BLaER1 treated with 17β-estradiol and CSF1 and Interleukin-3, amounts not matched to agents 10 nM and 100 nM (cell line): ENCODE measurements around the gene SCFD2.
"Not testable (repeated sequence)": the region's sequence is repeated elsewhere in the genome, so short reads cannot be mapped to it uniquely, and the experiment has no call there.

ENCODE experiments used
- H3K27ac ChIP-seq, 11 experiments: shearing (Covaris generic); formaldehyde crosslinking; 2 replicates each; pipeline ENCODE4 v1.8.1; 2022
- H3K27me3 ChIP-seq, 11 experiments: shearing (Covaris generic); formaldehyde crosslinking; 2 replicates each; pipeline ENCODE4 v1.8.1; 2022
- H3K36me3 ChIP-seq, 11 experiments: shearing (Covaris generic); formaldehyde crosslinking; 2 replicates each; pipeline ENCODE4 v1.8.1; 2022
- H3K4me1 ChIP-seq, 10 experiments: shearing (Covaris generic); formaldehyde crosslinking; 2 replicates each; pipeline ENCODE4 v1.8.1; 2022
- H3K4me2 ChIP-seq, 11 experiments: shearing (Covaris generic); formaldehyde crosslinking; 2 replicates each; pipeline ENCODE4 v1.8.1; 2022
- H3K4me3 ChIP-seq, 10 experiments: shearing (Covaris generic); formaldehyde crosslinking; 2 replicates each; pipeline ENCODE4 v1.8.1; 2022
- H3K9ac ChIP-seq, 11 experiments: shearing (Covaris generic); formaldehyde crosslinking; 2 replicates each; pipeline ENCODE4 v1.8.1; 2022
- H3K9me3 ChIP-seq, 11 experiments: shearing (Covaris generic); formaldehyde crosslinking; replicated peaks in 1 of 11; 2 replicates each; pipeline ENCODE4 v1.8.1; 2022
- H4K20me1 ChIP-seq, 11 experiments: shearing (Covaris generic); formaldehyde crosslinking; 2 replicates each; pipeline ENCODE4 v1.8.1; 2022
- Cebpa-rat ChIP-seq, 11 experiments: shearing (Covaris generic); IDR thresholded peaks; 2 replicates each; pipeline ENCODE4 v1.8.1; 2022

The SCFD2 gene

DNA sequence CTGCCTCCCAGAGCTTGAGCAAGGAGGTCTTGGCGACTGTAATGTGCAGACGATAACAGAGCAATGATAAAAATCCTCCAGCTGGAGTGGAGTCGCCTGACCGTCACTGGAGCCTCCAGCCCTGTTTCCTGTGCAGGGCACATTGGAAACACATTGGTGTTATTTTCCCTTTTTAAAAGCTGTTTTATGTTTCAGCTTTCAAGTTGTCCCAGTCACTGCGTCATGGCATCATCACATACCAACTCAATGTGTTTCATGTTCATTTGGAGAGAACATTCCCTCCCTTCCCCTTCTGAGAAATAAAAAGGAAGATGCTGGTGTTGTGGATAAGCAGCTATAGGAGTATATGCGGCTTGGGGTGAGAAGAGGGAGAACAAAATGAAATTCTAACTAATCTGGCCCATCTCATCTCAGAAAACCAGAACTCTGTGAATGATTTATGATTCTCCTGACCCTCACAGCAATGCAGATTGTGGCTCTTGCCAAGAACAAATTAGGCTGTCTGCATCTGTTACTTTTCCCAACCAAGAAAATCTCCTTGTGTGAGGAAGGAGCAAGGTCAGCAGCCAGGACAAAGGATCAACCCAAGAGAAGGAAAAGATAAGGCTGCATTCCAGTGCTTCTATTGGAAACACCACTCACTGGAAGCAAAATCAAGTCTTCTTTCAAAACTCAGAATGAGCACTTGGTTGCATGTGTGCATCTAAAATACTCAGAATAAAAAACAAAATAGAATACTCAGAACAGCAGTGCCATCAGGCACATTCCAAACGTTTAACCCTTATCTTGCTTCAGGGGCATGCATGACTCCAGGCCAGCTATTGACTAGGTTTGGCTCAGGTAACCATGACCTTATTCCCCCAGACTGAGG, 369.4 kb downstream of the SCFD2 start:
- Histone ChIP-seq H3K4me3 (no peak overlapping the region), H3K36me3 (peaks cover 0 to 16% (median 0%) of the 10 kb centered on the region in 11 experiments; a peak in 6 of 22 replicates), H3K4me1 (peaks cover 0 to 6% (median 0%) of the 10 kb centered on the region in 10 experiments; a peak in 1 of 20 replicates), H3K9ac (no peak overlapping the region), H4K20me1 (no peaks in the 10 kb centered on the region), H3K27me3 (no peaks in the 10 kb centered on the region), H3K27ac (no peak overlapping the region), H3K9me3 (peaks cover 8 to 32% (median 24%) of the 10 kb centered on the region in 11 experiments; a peak in 21 of 22 replicates), H3K4me2 (no peak overlapping the region)
- no peak for TF ChIP-seq Cebpa-rat (IDR thresholded peaks at IDR 0.05)

DNA sequence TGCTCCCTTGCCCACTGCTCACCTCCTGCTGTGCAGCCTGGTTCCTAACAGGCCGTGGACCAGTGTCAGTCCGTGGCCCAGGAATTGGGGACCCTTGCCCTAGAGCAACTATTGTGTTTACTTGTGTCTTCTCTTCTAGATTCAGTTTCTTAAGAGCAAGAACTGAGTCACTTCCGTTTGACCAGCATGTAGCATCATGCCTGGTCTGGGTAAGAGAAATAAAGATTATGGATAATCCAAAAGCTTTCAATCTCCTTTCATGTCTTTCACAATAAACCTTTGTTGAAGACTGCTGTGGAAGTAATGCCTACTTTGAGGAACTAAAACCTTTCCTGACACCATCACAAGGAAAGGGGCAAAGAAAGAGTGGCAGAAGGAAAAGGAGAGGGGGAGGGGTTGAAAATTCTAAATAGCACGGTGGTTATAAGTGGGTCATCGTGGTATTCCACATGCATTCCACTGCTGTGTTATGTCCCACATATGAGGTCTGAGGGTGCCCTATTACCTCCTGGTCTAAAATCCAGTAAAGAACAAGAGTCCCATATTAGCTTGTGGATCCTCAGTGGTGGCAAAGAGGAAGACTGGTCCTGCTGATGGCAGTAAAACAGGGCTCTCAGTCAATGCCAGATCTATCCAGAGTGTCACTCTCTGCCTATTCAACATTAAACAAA, 370.4 kb downstream of the SCFD2 start:
- Histone ChIP-seq H3K36me3 (peaks cover 0 to 16% (median 0%) of the 10 kb centered on the region in 11 experiments; a peak in 6 of 22 replicates), H3K4me1 (peaks cover 0 to 6% (median 0%) of the 10 kb centered on the region in 10 experiments; a peak in 1 of 20 replicates), H3K27me3 (no peaks in the 10 kb centered on the region), H4K20me1 (no peaks in the 10 kb centered on the region), H3K4me3 (no peak overlapping the region), H3K9ac (no peak overlapping the region), H3K27ac (no peak overlapping the region), H3K4me2 (no peak overlapping the region), H3K9me3 (peaks cover 8 to 36% (median 27%) of the 10 kb centered on the region in 11 experiments; a peak in 21 of 22 replicates)
- TF ChIP-seq Cebpa-rat (IDR thresholded peaks at IDR 0.05) = no peak

DNA sequence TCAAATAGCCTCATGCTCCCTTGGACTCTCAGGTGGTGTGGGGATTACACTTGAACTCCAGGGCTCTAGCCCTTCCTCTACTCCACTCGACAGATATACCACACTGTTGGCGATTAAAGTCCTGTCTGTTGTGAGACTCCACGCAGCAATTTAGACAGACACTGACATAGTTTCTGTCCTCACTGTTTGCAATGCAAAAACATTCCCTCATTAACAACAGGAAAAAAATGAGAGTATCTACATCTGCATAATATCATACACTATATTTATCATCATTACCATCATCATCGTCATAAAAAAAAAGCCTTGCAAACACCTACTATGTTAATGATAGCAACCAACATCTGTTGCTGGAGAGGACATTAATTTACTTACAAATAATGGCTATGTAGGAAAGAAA, 371.3 kb downstream of the SCFD2 start:
- TF ChIP-seq Cebpa-rat (IDR thresholded peaks at IDR 0.05) = no peak

DNA sequence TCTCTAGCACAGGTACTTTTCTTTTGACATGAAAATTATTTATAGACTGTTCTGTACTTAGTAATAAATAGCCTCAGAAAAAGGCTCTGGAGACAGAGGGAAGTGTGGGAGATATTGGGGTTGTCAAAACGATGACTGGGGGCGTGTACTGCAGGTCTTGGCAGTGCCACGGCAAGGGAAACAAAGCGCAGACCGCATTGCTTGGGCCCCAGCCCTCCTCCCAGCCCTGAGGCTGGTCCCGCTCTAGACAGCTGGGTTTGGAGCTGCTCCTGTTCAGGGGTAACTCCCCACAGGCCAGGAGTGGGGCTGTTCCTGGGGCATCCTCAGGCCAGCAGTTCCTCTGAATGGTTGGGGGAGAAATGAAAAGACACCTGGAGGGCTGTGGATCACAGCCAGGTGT, 372.1 kb downstream of the SCFD2 start:
- no peaks in the 10 kb centered on the region for H4K20me1 ChIP-seq
- H3K9ac ChIP-seq = no peak overlapping the region
- no peak overlapping the region for H3K27ac ChIP-seq
- H3K27me3 ChIP-seq = no peaks in the 10 kb centered on the region
- H3K4me2 ChIP-seq = no peak overlapping the region
- H3K4me3 ChIP-seq = no peak overlapping the region
- H3K36me3 ChIP-seq = peaks cover 0 to 11% (median 0%) of the 10 kb centered on the region in 11 experiments; a peak in 6 of 22 replicates
- TF ChIP-seq Cebpa-rat (IDR thresholded peaks at IDR 0.05) = no peak
- peaks cover 0 to 6% (median 0%) of the 10 kb centered on the region in 10 experiments; a peak in 1 of 20 replicates for H3K4me1 ChIP-seq
- H3K9me3 ChIP-seq = peaks cover 8 to 36% (median 27%) of the 10 kb centered on the region in 11 experiments; a peak in 21 of 22 replicates

More for the DNA sequence above, 371.3 kb downstream of the SCFD2 start:
- H3K4me1 ChIP-seq = peaks cover 0 to 6% (median 0%) of the 10 kb centered on the region in 10 experiments; a peak in 1 of 20 replicates
- H3K27me3 ChIP-seq = no peaks in the 10 kb centered on the region
- no peaks in the 10 kb centered on the region for H4K20me1 ChIP-seq
- H3K36me3 ChIP-seq = peaks cover 0 to 11% (median 0%) of the 10 kb centered on the region in 11 experiments; a peak in 6 of 22 replicates
- H3K27ac ChIP-seq = no peak overlapping the region
- no peak overlapping the region for H3K4me2 ChIP-seq
- no peak overlapping the region for H3K9ac ChIP-seq
- H3K4me3 ChIP-seq = no peak overlapping the region
- H3K9me3 ChIP-seq = peaks cover 8 to 36% (median 27%) of the 10 kb centered on the region in 11 experiments; a peak in 21 of 22 replicates

DNA sequence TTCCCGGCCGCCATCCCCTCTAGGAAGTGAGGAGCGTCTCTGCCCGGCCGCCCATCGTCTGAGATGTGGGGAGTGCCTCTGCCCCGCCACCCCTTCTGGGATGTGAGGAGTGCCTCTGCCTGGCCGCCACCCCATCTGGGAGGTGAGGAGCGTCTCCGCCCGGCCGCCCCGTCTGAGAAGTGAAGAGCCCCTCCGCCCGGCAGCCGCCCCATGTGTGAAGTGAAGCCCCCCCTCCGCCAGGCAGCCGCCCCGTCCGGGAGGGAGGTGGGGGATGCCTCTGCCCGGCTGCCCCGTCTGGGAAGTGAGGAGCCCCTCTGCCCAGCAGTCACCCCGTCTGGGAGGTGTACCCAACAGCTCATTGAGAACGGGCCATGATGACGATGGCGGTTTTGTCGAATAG, 373.3 kb downstream of the SCFD2 start:
- H3K4me3 ChIP-seq, H3K36me3 ChIP-seq, H4K20me1 ChIP-seq, H3K4me2 ChIP-seq, H3K27ac ChIP-seq, H3K4me1 ChIP-seq, H3K9ac ChIP-seq, H3K27me3 ChIP-seq: not testable (repeated sequence)
- H3K9me3 ChIP-seq = peaks cover 8 to 36% (median 27%) of the 10 kb centered on the region in 11 experiments; a peak in 21 of 22 replicates

DNA sequence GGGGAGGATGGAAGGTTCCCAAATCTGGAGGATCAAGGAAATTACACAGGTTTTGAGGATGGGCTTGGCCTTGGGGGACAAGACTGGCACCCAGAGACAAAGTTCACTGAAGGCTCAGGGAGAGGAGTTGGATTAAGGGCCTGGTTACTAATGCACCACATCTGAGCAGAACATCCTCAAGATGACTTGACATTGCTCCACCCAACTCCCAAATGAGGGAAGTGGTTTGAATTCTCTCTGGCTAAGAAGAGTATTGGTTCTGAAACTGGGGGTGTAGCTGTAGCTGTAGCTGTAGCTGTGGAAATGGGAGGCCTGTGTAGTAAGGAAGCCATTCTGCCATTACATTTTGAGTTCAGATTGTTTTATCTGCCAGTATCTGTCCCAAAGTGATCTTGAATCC, 374.4 kb downstream of the SCFD2 start:
- H3K27ac ChIP-seq = no peak overlapping the region
- no peaks in the 10 kb centered on the region for H4K20me1 ChIP-seq
- H3K4me3 ChIP-seq = no peak overlapping the region
- H3K4me2 ChIP-seq = no peak overlapping the region
- peaks cover 0 to 6% (median 0%) of the 10 kb centered on the region in 10 experiments; a peak in 1 of 20 replicates for H3K4me1 ChIP-seq
- H3K36me3 ChIP-seq = peaks cover 0 to 8% (median 0%) of the 10 kb centered on the region in 11 experiments; a peak in 5 of 22 replicates
- no peaks in the 10 kb centered on the region for H3K27me3 ChIP-seq
- no peak overlapping the region for H3K9ac ChIP-seq
- H3K9me3 ChIP-seq = peaks cover 8 to 36% (median 27%) of the 10 kb centered on the region in 11 experiments; a peak in 21 of 22 replicates
- TF ChIP-seq Cebpa-rat (IDR thresholded peaks at IDR 0.05) = no peak

DNA sequence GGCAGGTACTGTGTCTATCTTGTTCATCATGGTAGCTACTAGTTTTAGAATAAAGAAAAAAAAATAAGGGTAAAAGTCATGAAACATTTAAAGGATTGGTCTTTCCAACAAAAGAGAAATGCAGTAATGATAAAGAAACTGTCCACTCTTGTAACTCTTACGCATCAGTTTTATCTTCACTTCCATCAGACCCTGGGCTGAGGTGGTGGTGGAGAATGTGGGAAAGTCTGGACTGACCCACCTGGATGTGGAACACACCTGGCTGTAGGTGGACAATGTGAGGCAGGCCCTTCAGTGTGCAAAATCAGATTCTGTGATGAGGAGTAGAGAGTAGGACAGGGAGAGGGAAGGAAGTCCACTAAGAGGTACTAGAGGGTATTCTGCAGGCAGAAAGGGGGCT, 375.2 kb downstream of the SCFD2 start:
- no peak for TF ChIP-seq Cebpa-rat (IDR thresholded peaks at IDR 0.05)
- H3K9me3 ChIP-seq = peaks cover 8 to 35% (median 27%) of the 10 kb centered on the region in 11 experiments; a peak in 21 of 22 replicates
- H3K27ac ChIP-seq = no peak overlapping the region
- no peak overlapping the region for H3K4me3 ChIP-seq
- peaks cover 0 to 3% (median 0%) of the 10 kb centered on the region in 10 experiments; a peak in 1 of 20 replicates for H3K4me1 ChIP-seq
- H3K36me3 ChIP-seq = peaks cover 0 to 8% (median 0%) of the 10 kb centered on the region in 11 experiments; a peak in 5 of 22 replicates
- H3K9ac ChIP-seq = no peak overlapping the region
- no peaks in the 10 kb centered on the region for H3K27me3 ChIP-seq
- no peak overlapping the region for H3K4me2 ChIP-seq
- no peaks in the 10 kb centered on the region for H4K20me1 ChIP-seq

DNA sequence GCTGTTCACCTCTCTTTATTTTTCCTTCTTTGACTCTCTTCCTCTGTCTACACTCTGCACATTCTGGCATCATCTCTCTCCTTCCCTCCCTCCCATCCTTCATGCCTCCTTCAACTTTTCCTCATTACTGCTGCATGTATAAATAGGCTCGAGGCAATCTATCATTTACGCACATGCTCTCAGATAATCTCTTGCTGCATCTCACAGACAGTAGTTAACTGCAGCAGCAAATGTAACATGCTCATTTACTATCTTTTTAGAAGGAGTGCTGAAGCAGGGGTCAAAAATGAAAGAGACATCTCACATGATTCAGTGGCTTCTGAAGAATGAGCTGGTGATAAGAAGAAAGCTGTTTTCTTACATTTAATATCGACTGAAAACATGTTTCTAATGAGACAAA, 376.0 kb downstream of the SCFD2 start:
- H4K20me1 ChIP-seq = no peaks in the 10 kb centered on the region

More for the DNA sequence above, 376.0 kb downstream of the SCFD2 start:
- peaks cover 8 to 30% (median 27%) of the 10 kb centered on the region in 11 experiments; a peak in 21 of 22 replicates for H3K9me3 ChIP-seq
- no peak overlapping the region for H3K27ac ChIP-seq
- no peak overlapping the region for H3K9ac ChIP-seq
- H3K36me3 ChIP-seq = peaks cover 0 to 8% (median 0%) of the 10 kb centered on the region in 11 experiments; a peak in 2 of 22 replicates
- H3K27me3 ChIP-seq = no peaks in the 10 kb centered on the region
- no peak for TF ChIP-seq Cebpa-rat (IDR thresholded peaks at IDR 0.05)
- no peaks in the 10 kb centered on the region for H3K4me1 ChIP-seq
- H3K4me3 ChIP-seq = no peak overlapping the region
- H3K4me2 ChIP-seq = no peak overlapping the region
